ENCODE measurements around the gene CDC20.

Gene CDC20

GRCh38 chr1:43340559-43340958 is 18.2 kb upstream of the CDC20 start:
- H3K36me3 Mint-ChIP-seq: peaks cover 0 to 1% of the 10 kb centered on the region in 2 donors
- no peak overlapping the region for H3K27ac Mint-ChIP-seq
- ATAC-seq (replicated peaks): no peak
- H3K9me3 Mint-ChIP-seq: no peaks in the 10 kb centered on the region
- no peak overlapping the region for H3K4me3 Mint-ChIP-seq
- no peaks in the 10 kb centered on the region for H3K27me3 Mint-ChIP-seq
- H3K4me1 Mint-ChIP-seq: peaks cover 0 to 2% of the 10 kb centered on the region in 2 donors
- DNase-seq: no peak

DNA sequence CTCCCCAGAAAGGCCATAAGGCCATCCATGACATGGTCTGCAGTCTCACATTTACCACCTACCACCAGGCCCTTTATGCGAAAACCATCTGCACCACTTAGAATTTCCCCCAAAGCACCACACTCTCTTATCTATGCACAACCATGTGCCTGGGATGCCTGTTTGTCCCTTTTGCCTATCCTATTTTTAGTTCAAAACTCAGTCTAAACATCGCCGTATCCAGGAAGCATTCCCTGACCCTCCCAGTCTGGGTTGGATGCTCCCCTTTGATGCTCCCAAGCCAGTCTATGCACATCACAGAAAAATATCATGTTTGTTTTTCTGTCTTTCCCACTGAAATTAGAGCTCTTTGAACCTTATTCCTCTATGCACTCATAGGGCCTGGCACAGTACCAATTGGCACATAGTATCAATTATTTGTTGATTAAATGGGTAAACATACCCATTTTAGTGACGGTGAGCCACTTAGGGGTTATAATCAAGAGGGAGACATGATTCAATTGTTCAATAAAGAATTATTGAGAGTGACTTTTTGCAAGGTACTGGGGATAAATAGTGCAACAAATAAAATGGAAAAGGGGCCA is 14.4 kb upstream of the CDC20 start:
- H3K4me1 Mint-ChIP-seq: peaks cover 8 to 16% of the 10 kb centered on the region in 2 donors
- no peaks in the 10 kb centered on the region for H3K9me3 Mint-ChIP-seq
- ATAC-seq (replicated peaks): no peak

GRCh38 chr1:43345120-43345519 is 13.7 kb upstream of the CDC20 start:
- Mint-ChIP-seq H3K4me3 (no peak overlapping the region), H3K27me3 (no peaks in the 10 kb centered on the region)
- ATAC-seq (replicated peaks): no peak

More for the DNA sequence above, 14.4 kb upstream of the CDC20 start:
- DNase-seq: no peak
- peaks cover 0 to 1% of the 10 kb centered on the region in 2 donors for H3K36me3 Mint-ChIP-seq
- no peak overlapping the region for H3K4me3 Mint-ChIP-seq
- no peaks in the 10 kb centered on the region for H3K27me3 Mint-ChIP-seq
- H3K27ac Mint-ChIP-seq: no peak overlapping the region

DNA sequence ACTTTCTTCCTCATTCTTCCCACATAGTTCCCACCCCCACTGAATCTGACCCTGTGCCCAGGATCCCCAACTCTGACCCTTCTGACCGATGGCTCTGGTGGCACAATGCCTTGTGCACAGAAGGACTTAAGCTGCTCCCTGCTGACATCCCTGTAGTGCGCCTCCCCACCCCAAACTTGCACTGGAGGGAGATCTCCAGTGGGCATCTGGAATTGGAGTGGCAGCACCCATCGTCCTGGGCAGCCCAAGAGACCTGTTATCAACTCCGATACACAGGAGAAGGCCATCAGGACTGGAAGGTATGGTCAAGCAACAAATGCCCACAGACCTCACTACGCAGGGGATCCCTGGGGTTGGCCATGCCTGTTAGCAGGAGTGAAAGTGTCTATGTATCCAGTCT is 12.1 kb upstream of the CDC20 start:
- Mint-ChIP-seq H3K36me3 (peaks cover 0 to 1% of the 10 kb centered on the region in 2 donors), H3K9me3 (no peaks in the 10 kb centered on the region), H3K4me3 (no peak overlapping the region), H3K27ac (no peak overlapping the region), H3K4me1 (peaks cover 15 to 16% of the 10 kb centered on the region in 2 donors), H3K27me3 (no peaks in the 10 kb centered on the region)
- ATAC-seq (replicated peaks) (no peak), DNase-seq (no peak)

More at GRCh38 chr1:43345120-43345519, 13.7 kb upstream of the CDC20 start:
- Mint-ChIP-seq H3K36me3 (peaks cover 0 to 1% of the 10 kb centered on the region in 2 donors), H3K27ac (peak overlapping the region; percentile 28), H3K4me1 (peaks cover 15 to 16% of the 10 kb centered on the region in 2 donors), H3K9me3 (no peaks in the 10 kb centered on the region)
- no peak for DNase-seq

DNA sequence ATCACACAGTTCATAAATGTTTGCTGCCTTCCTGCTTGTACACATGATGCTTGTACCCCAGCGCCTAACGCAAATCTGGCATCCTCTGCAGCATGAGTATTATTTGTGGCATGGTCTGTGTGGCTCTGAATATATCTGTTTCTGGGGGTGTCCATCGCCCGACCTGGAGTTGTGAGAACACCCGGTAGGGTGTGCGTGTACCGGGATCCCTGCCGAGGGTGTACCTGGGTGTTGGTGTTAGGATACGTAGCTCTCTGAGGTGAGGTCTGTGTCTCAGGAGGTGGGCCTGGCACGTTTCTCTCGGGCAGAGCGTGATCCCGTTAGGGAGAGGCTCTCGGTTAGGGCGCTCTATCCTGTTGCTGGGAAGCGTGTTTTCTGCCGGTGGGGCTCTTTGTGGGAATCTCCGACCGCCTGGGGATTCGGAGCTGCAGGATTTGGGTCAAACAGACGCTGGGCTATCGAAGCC is 10.4 kb upstream of the CDC20 start:
- no peaks in the 10 kb centered on the region for H3K9me3 Mint-ChIP-seq
- H3K27me3 Mint-ChIP-seq: no peaks in the 10 kb centered on the region
- H3K4me1 Mint-ChIP-seq: peaks cover 16 to 18% of the 10 kb centered on the region in 2 donors
- ATAC-seq (replicated peaks) (no peak), DNase-seq (no peak)
- H3K4me3 Mint-ChIP-seq: peak overlapping the region; percentile 55 to 57
- peak overlapping the region; percentile 57 for H3K27ac Mint-ChIP-seq
- H3K36me3 Mint-ChIP-seq: peaks cover 0 to 1% of the 10 kb centered on the region in 2 donors

DNA sequence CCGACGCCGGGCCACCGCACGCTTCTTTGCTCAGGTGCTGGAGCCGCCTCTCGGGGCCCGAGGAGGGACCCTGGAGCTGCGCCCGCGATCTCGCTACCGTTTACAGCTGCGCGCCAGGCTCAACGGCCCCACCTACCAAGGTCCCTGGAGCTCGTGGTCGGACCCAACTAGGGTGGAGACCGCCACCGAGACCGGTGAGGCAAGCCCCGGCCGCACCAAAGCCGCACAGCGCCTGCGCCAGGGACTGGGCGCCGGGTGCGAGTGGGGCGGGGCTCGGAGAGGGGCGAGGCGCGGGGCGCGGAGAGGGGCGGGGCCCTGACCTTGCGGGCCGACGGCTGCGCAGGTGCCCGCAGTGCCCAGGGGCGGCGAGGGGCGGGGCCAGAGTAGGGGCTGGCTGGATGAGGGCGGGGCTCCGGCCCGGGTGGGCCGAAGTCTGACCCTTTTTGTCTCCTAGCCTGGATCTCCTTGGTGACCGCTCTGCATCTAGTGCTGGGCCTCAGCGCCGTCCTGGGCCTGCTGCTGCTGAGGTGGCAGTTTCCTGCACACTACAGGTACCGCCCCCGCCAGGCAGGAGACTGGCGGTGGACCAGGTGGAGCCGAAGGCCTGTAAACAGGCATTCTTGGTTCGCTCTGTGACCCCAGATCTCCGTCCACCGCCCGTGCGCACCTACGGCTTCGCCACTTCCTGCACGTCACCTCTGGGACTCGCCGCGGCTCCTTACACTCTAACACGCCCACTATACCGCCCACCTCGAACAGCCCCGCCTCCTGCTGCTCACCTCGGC is 9.8 kb upstream of the CDC20 start:
- Mint-ChIP-seq H3K36me3 (no peaks in the 10 kb centered on the region), H3K9me3 (no peaks in the 10 kb centered on the region), H3K4me1 (peaks cover 16 to 18% of the 10 kb centered on the region in 2 donors), H3K4me3 (peak overlapping the region; percentile 79 to 85), H3K27me3 (no peaks in the 10 kb centered on the region), H3K27ac (peak overlapping the region; percentile 97)
- DNase-seq: peak; percentile 83
- ATAC-seq (replicated peaks): peak; percentile 86 to 93

- Mint-ChIP-seq H3K36me3 (peaks cover 3 to 4% of the 10 kb centered on the region in 2 donors), H3K4me1 (peaks cover 16 to 18% of the 10 kb centered on the region in 2 donors), H3K27ac (peak overlapping the region; percentile 97), H3K9me3 (no peaks in the 10 kb centered on the region), H3K27me3 (no peaks in the 10 kb centered on the region), H3K4me3 (peak overlapping the region; percentile 79 to 85)
- DNase-seq (no peak), ATAC-seq (replicated peaks) (peak in 1 of 2 donors; percentile 24)
These were observed 9.0 kb upstream of the CDC20 start for GRCh38 chr1:43349594-43350306.

DNA sequence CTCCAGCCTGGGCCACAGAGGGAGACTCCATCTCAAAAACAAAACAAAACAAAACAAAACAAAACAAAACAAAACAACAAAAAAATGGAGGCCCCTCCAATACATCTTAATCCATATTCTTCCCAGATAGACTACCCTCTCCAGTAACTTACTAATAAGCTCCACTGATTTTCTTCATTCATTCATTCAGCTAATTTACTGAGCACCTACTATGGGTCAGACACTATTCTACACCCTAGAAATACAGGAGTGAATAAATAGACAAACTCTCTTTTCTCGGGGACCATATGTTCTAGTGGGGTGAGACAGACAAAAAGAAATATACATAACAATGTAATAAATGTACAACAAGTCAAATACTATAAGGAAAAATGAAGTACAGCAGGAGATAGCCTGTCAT is 7.8 kb upstream of the CDC20 start:
- H3K9me3 Mint-ChIP-seq: no peaks in the 10 kb centered on the region
- H3K27me3 Mint-ChIP-seq: no peaks in the 10 kb centered on the region
- DNase-seq: no peak
- peak overlapping the region; percentile 47 for H3K27ac Mint-ChIP-seq
- peaks cover 4 to 5% of the 10 kb centered on the region in 2 donors for H3K36me3 Mint-ChIP-seq
- ATAC-seq (replicated peaks): no peak
- no peak overlapping the region for H3K4me3 Mint-ChIP-seq
- peaks cover 10 to 18% of the 10 kb centered on the region in 2 donors for H3K4me1 Mint-ChIP-seq

DNA sequence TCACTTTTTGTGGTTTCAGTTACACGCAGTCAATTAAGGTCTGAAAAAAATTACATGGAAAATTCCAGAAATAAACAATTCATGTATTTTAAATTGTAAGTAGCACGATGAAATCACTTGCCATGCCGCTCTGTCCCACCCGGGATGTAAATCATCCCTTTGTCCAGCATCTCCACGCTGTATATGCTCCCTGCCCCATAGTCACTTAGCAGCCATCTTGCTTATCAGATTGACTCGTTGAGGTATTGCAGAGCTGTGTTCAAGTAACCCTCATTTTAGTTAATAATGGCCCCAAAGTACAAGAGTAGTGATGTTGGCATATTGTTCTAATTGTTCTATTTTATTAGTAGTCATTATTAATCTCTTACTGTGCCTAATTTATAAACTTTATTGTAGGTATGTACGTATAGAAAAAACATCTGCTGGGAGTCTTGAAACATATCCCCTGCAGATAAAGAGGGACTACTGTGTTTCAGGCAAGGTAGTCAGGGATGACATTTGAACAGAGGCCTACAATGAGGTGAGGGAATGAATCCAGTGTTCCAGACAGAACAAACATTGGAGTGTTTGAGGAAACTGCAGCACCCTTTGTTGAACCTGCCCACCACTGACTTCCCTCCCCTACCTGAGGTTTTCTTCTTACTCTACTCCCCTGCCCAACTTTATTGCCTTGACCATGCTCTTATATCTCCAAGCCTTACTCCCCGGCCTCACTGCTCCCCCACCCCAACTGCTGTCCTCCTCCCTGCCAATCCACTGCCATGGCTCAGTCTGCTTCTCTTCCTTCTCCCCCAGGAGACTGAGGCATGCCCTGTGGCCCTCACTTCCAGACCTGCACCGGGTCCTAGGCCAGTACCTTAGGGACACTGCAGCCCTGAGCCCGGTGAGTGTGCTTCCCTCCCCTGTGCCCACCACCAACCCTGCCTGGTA is 7.1 kb upstream of the CDC20 start:
- H3K4me3 Mint-ChIP-seq: no peak overlapping the region

GRCh38 chr1:43352351-43352705 is 6.5 kb upstream of the CDC20 start:
- Mint-ChIP-seq H3K27ac (no peak overlapping the region), H3K27me3 (no peaks in the 10 kb centered on the region), H3K4me3 (no peak overlapping the region), H3K4me1 (peaks cover 11 to 18% of the 10 kb centered on the region in 2 donors), H3K9me3 (no peaks in the 10 kb centered on the region), H3K36me3 (peaks cover 4 to 8% of the 10 kb centered on the region in 2 donors)
- ATAC-seq (replicated peaks) (no peak), DNase-seq (no peak)

More for the DNA sequence above, 7.1 kb upstream of the CDC20 start:
- H3K27ac Mint-ChIP-seq: peak overlapping the region; percentile 43
- H3K4me1 Mint-ChIP-seq: peaks cover 6 to 18% of the 10 kb centered on the region in 2 donors
- H3K27me3 Mint-ChIP-seq: no peaks in the 10 kb centered on the region
- H3K36me3 Mint-ChIP-seq: peaks cover 4 to 5% of the 10 kb centered on the region in 2 donors
- H3K9me3 Mint-ChIP-seq: no peaks in the 10 kb centered on the region
- ATAC-seq (replicated peaks) (no peak), DNase-seq (no peak)

GRCh38 chr1:43352881-43353280 is 5.9 kb upstream of the CDC20 start:
- no peak overlapping the region for H3K4me3 Mint-ChIP-seq
- H3K27me3 Mint-ChIP-seq: no peaks in the 10 kb centered on the region
- H3K4me1 Mint-ChIP-seq: peaks cover 13 to 16% of the 10 kb centered on the region in 2 donors
- H3K36me3 Mint-ChIP-seq: peaks cover 4 to 8% of the 10 kb centered on the region in 2 donors
- ATAC-seq (replicated peaks) (no peak), DNase-seq (no peak)
- no peak overlapping the region for H3K27ac Mint-ChIP-seq
- no peaks in the 10 kb centered on the region for H3K9me3 Mint-ChIP-seq

GRCh38 chr1:43354471-43354870 is 4.3 kb upstream of the CDC20 start:
- Mint-ChIP-seq H3K9me3 (no peaks in the 10 kb centered on the region), H3K27me3 (no peaks in the 10 kb centered on the region), H3K4me3 (no peak overlapping the region), H3K36me3 (peaks cover 4 to 8% of the 10 kb centered on the region in 2 donors), H3K27ac (no peak overlapping the region), H3K4me1 (peaks cover 14 to 23% of the 10 kb centered on the region in 2 donors)
- DNase-seq (no peak), ATAC-seq (replicated peaks) (no peak)

GRCh38 chr1:43354936-43355335 is 3.8 kb upstream of the CDC20 start:
- ATAC-seq (replicated peaks) (no peak), DNase-seq (no peak)
- no peak overlapping the region for H3K27ac Mint-ChIP-seq
- H3K36me3 Mint-ChIP-seq: peaks cover 4 to 11% of the 10 kb centered on the region in 2 donors
- H3K9me3 Mint-ChIP-seq: no peaks in the 10 kb centered on the region
- peaks cover 14 to 28% of the 10 kb centered on the region in 2 donors for H3K4me1 Mint-ChIP-seq
- no peaks in the 10 kb centered on the region for H3K27me3 Mint-ChIP-seq
- H3K4me3 Mint-ChIP-seq: no peak overlapping the region
